ENCODE results near the gene AREL1. TPM values are rescaled to one million over a fixed set of nuclear protein-coding genes. Genes with fewer than 3 reads are reported as not detected.
A peak's percentile ranks its signal among the peaks of the same experiment; 100 is the strongest.

The AREL1 gene
- polyA plus RNA-seq, 1 donor from 2014 or later, result 30.4 TPM

GRCh38 chr14:74720526-74720925, 7.6 kb upstream of the AREL1 start:
- TF ChIP-seq EZH2 (IDR thresholded peaks at IDR 0.05; ENCODE audit: borderline replicate concordance, insufficient read depth, low read length, poor library complexity, severe bottlenecking), result no peak
- TF ChIP-seq SMC3 (conservative IDR thresholded peaks at IDR 0.05; ENCODE audit: poor library complexity), result no peak
- no peak for TF ChIP-seq EP300 (conservative IDR thresholded peaks at IDR 0.05; ENCODE audit: poor library complexity, severe bottlenecking)
- TF ChIP-seq POLR2AphosphoS5 (IDR thresholded peaks at IDR 0.05), result no peak
- Histone ChIP-seq H3K4me2 (ENCODE audit: low read length) (no peak overlapping the region), H3K9ac (ENCODE audit: low read length) (no peak overlapping the region), H2AFZ (ENCODE audit: low read depth, low read length) (no peak overlapping the region), H3K9me2 (ENCODE audit: insufficient read depth, low read length) (no peaks in the 10 kb centered on the region), H3F3A (ENCODE audit: insufficient read depth, low read length, poor library complexity, severe bottlenecking) (no peaks in the 10 kb centered on the region), H3K79me2 (replicated peaks; ENCODE audit: insufficient read depth, low read length) (no peaks in the 10 kb centered on the region), H3K36me3 (ENCODE audit: insufficient read depth, low read length) (no peaks in the 10 kb centered on the region), H3K27ac (ENCODE audit: low read length) (no peak overlapping the region), H4K20me1 (ENCODE audit: insufficient read depth) (no peaks in the 10 kb centered on the region), H3K9me3 (ENCODE audit: low read length) (no peaks in the 10 kb centered on the region), H3K27me3 (ENCODE audit: insufficient read depth, low read depth, low read length) (no peaks in the 10 kb centered on the region), H3K4me3 (ENCODE audit: low read length) (no peak overlapping the region)

GRCh38 chr14:74713395-74713735, 485 bp upstream of the AREL1 start:
- Histone ChIP-seq H3K9ac (ENCODE audit: low read length) (peak overlapping the region; percentile 71), H3K4me3 (ENCODE audit: low read length) (peak overlapping the region; percentile 81), H3K9me3 (ENCODE audit: low read length) (no peaks in the 10 kb centered on the region), H3K36me3 (ENCODE audit: insufficient read depth, low read length) (no peaks in the 10 kb centered on the region), H2AFZ (ENCODE audit: low read depth, low read length) (peak overlapping the region; percentile 96), H4K20me1 (ENCODE audit: insufficient read depth) (no peaks in the 10 kb centered on the region), H3K79me2 (replicated peaks; ENCODE audit: insufficient read depth, low read length) (peaks cover 56% of the 10 kb centered on the region), H3F3A (ENCODE audit: insufficient read depth, low read length, poor library complexity, severe bottlenecking) (no peaks in the 10 kb centered on the region), H3K27ac (ENCODE audit: low read length) (peak overlapping the region; percentile 57), H3K27me3 (ENCODE audit: insufficient read depth, low read depth, low read length) (no peaks in the 10 kb centered on the region), H3K4me2 (ENCODE audit: low read length) (peak overlapping the region; percentile 60), H3K9me2 (ENCODE audit: insufficient read depth, low read length) (no peaks in the 10 kb centered on the region)
- TF ChIP-seq MXI1 (conservative IDR thresholded peaks at IDR 0.05; ENCODE audit: poor library complexity, severe bottlenecking), result peak; percentile 28
- no peak for TF ChIP-seq EP300 (conservative IDR thresholded peaks at IDR 0.05; ENCODE audit: poor library complexity, severe bottlenecking)

GRCh38 chr14:74711651-74712050, 1.2 kb downstream of the AREL1 start:
- H3K36me3 ChIP-seq (ENCODE audit: insufficient read depth, low read length), result no peaks in the 10 kb centered on the region
- no peaks in the 10 kb centered on the region for H3F3A ChIP-seq (ENCODE audit: insufficient read depth, low read length, poor library complexity, severe bottlenecking)
- H3K4me3 ChIP-seq (ENCODE audit: low read length), result peak overlapping the region; percentile 81
- H3K9ac ChIP-seq (ENCODE audit: low read length), result no peak overlapping the region
- no peak for TF ChIP-seq EP300 (conservative IDR thresholded peaks at IDR 0.05; ENCODE audit: poor library complexity, severe bottlenecking)
- no peak for TF ChIP-seq EZH2 (IDR thresholded peaks at IDR 0.05; ENCODE audit: borderline replicate concordance, insufficient read depth, low read length, poor library complexity, severe bottlenecking)
- no peak for TF ChIP-seq CTCF (IDR thresholded peaks at IDR 0.05; ENCODE audit: poor library complexity, severe bottlenecking)
- no peak for TF ChIP-seq SMC3 (conservative IDR thresholded peaks at IDR 0.05; ENCODE audit: poor library complexity)
- no peak for TF ChIP-seq RAD21 (conservative IDR thresholded peaks at IDR 0.05)
- no peak for TF ChIP-seq TAF1 (IDR thresholded peaks at IDR 0.05; ENCODE audit: low read depth)
- TF ChIP-seq MXI1 (conservative IDR thresholded peaks at IDR 0.05; ENCODE audit: poor library complexity, severe bottlenecking), result no peak
- no peak for TF ChIP-seq POLR2AphosphoS5 (IDR thresholded peaks at IDR 0.05)
- TF ChIP-seq REST (IDR thresholded peaks at IDR 0.05; ENCODE audit: borderline replicate concordance), result no peak
- no peaks in the 10 kb centered on the region for H3K9me2 ChIP-seq (ENCODE audit: insufficient read depth, low read length)
- H3K79me2 ChIP-seq (replicated peaks; ENCODE audit: insufficient read depth, low read length), result peaks cover 62% of the 10 kb centered on the region
- H3K27me3 ChIP-seq (ENCODE audit: insufficient read depth, low read depth, low read length), result no peaks in the 10 kb centered on the region
- no peaks in the 10 kb centered on the region for H4K20me1 ChIP-seq (ENCODE audit: insufficient read depth)
- H3K9me3 ChIP-seq (ENCODE audit: low read length), result no peaks in the 10 kb centered on the region
- no peak overlapping the region for H3K27ac ChIP-seq (ENCODE audit: low read length)
- H2AFZ ChIP-seq (ENCODE audit: low read depth, low read length), result no peak overlapping the region
- peak overlapping the region; percentile 92 for H3K4me2 ChIP-seq (ENCODE audit: low read length)

All from neural cell (in vitro differentiated cells).